WERI-Rb-1 (cell line): ENCODE data around the gene PLXDC1.

Source experiments
- DNase-seq: peaks from one replicate; pipeline ENCODE4 v3.0.0-alpha.2; 2020
- H3K27ac ChIP-seq: fragments of 250-450 bp; sonication (Bioruptor Pico); 2 replicates; pipeline ENCODE4 v1.5.1; 2020; ENCODE audit warnings: mild to moderate bottlenecking, moderate library complexity
- H3K27me3 ChIP-seq: fragments of 250-450 bp; sonication (Bioruptor Pico); 2 replicates; pipeline ENCODE4 v1.5.1; 2021; ENCODE audit warnings: mild to moderate bottlenecking, low read depth, moderate library complexity; ENCODE audit not compliant: insufficient read depth, severe bottlenecking
- H3K36me3 ChIP-seq: fragments of 250-450 bp; sonication (Bioruptor Pico); 2 replicates; pipeline ENCODE4 v1.5.1; 2020; ENCODE audit warnings: mild to moderate bottlenecking, moderate library complexity
- H3K4me3 ChIP-seq: 2 replicates; pipeline ENCODE4 v1.5.1; 2011; ENCODE audit warnings: low read depth, mild to moderate bottlenecking, control low read depth, low read length
- H3K9me3 ChIP-seq: fragments of 250-450 bp; sonication (Bioruptor Pico); 2 replicates; pipeline ENCODE4 v1.5.1; 2021; ENCODE audit warnings: mild to moderate bottlenecking, moderate library complexity; ENCODE audit not compliant: severe bottlenecking
- CTCF ChIP-seq: IDR thresholded peaks from 2 replicates; pipeline ENCODE4 v1.5.1; 2011; ENCODE audit warnings: low read depth, mild to moderate bottlenecking, control low read depth, inconsistent platforms, low read length

PLXDC1 gene

DNA sequence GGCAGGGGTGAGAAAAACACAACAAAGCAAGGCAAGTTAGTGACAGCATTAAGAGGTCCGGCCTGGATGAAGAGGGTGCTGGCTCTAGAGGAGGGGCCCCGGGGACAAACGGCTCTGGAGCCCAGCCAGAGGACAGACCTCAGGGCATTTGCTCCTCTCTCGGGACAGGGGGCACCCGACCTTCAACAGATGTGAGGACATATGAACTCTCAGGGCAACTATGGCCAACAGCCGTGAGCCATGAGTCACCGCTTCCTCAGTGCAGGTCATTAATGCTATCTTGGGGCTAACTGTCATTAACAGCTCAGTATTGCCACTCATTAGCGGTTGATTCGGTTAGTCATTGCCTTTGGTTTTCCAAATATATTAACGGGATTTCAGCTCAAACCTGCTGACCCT lies 24.3 kb upstream of the PLXDC1 start:
- Histone ChIP-seq H3K36me3 (peaks cover 16% of the 10 kb centered on the region), H3K27me3 (no peaks in the 10 kb centered on the region), H3K4me3 (no peak overlapping the region), H3K27ac (no peak overlapping the region), H3K9me3 (no peaks in the 10 kb centered on the region)
- no peak for TF ChIP-seq CTCF
- DNase-seq: no peak

DNA sequence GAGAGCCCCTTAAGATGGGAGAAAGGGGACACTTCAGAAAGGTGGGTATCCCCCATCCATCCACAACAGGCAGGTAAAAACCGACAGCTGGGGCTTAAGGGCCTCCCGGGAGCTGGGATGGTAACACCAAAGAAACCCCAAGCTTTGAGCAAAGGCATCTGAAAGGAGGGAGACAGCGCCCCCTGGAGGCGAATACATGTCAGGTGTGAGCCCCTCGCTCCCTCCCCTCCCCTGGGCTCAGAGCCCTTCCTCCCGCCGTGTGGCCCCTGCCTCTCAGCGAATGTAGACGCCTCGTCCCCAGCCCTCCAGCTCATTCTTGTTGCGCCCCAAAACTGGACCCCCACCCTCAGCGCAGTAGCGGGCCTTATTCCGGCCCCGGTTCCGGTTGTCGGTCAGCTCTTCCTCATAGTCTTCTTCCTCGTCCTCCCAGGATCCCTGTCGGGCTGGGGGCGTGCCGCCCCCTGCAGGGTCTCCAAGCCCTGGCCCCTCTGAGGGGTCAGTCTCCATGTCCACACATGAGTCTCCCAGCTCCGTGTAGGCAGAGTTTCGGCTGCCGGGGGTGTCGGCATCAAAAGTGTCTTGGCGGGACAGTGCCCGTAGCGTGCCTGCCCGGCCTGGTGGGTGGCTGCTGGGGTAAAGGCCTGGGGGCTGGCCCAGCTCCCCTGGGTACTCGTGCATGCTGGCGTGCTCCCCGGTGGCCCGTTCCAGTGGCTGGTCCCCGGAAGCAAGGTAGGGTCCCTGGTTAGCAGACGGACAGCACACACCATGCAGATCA lies 23.7 kb upstream of the PLXDC1 start:
- TF ChIP-seq CTCF: peak; percentile 94
- no peaks in the 10 kb centered on the region for H3K9me3 ChIP-seq
- H3K36me3 ChIP-seq: peaks cover 16% of the 10 kb centered on the region
- peak; percentile 89 for DNase-seq
- no peaks in the 10 kb centered on the region for H3K27me3 ChIP-seq
- H3K27ac ChIP-seq: peak overlapping the region; percentile 58
- no peak overlapping the region for H3K4me3 ChIP-seq

GRCh38 chr17:39173526-39174274 lies 22.3 kb upstream of the PLXDC1 start:
- Histone ChIP-seq H3K4me3 (no peak overlapping the region), H3K27me3 (no peaks in the 10 kb centered on the region), H3K9me3 (peaks cover under 1% of the 10 kb centered on the region), H3K36me3 (peaks cover 14% of the 10 kb centered on the region), H3K27ac (peak overlapping the region; percentile 42)
- TF ChIP-seq CTCF: no peak
- no peak for DNase-seq

DNA sequence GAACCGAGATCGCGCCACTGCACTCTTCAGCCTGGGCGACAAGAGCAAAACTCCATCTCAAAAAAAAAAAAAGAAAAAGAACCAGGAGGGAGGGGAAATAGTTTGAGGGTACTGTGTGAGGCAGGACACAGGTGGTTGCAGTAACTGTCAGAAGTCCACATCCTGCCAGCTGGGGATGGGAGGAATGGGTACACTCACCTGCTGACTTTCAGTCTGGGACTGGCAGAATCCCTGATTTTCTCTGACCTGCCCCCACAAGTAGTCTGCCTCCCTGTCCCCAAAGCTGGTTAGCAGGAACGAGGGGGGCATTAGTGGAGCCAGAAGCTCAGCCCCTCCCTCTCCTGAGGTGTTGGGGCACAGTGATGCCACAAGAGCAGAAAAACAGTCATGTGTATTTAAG lies 21.6 kb upstream of the PLXDC1 start:
- Histone ChIP-seq H3K4me3 (no peak overlapping the region), H3K9me3 (peaks cover 4% of the 10 kb centered on the region), H3K36me3 (peaks cover 14% of the 10 kb centered on the region), H3K27ac (no peak overlapping the region), H3K27me3 (no peaks in the 10 kb centered on the region)
- DNase-seq: no peak
- TF ChIP-seq CTCF: no peak

DNA sequence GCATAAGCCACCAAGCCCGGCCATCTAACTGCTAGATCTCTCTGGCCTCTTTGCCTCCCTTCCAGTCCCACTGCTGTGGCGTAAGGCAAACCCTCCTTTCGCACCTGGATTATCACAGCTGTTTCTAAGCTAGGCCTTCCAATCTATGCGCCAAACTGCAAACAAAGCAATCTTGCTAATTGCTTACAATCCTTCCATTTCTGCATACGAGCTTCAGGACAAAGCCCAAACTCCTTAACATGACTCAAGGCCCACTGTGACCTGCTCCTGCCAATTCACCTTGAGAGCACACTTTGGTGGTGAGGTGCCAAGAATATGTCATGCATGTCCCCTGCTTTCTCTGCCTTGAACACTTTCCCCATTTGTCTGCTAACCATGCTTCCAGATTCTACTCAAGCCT lies 20.5 kb upstream of the PLXDC1 start:
- H3K27ac ChIP-seq: no peak overlapping the region; the same call in 1 of the 2 replicates
- H3K36me3 ChIP-seq: peaks cover 8% of the 10 kb centered on the region
- peaks cover 4% of the 10 kb centered on the region for H3K9me3 ChIP-seq
- no peaks in the 10 kb centered on the region for H3K27me3 ChIP-seq
- H3K4me3 ChIP-seq: no peak overlapping the region
- peak; percentile 43 for DNase-seq
- no peak for TF ChIP-seq CTCF
